Vein endothelial cell (primary cell): ENCODE measurements around the gene HYAL2. TPM values are rescaled to one million over a fixed set of nuclear protein-coding genes. Genes with fewer than 3 reads are reported as not detected.

Experiments
- total RNA-seq: library from RNA; depleted of rRNA; stranded (reverse); fragments of >200 nt; gene quantifications from 2 replicates; pipeline ENCODE4 v1.2.3, GENCODE V29; 2012

Gene HYAL2
- total RNA-seq, 1 donor: 661 TPM

Other genes with a start within 250 kb of the HYAL2 start
- 151 and 189 TPM in 2 replicates for gene RBM5, start 233.8 kb downstream of the HYAL2 start, total RNA-seq
- gene SEMA3F, start 167.4 kb downstream of the HYAL2 start, total RNA-seq: 38.3 and 76.8 TPM in 2 replicates
- gene GNAT1, start 131.1 kb downstream of the HYAL2 start, total RNA-seq: not detected in 2 replicates
- not detected in 2 replicates for gene SLC38A3, start 117.5 kb downstream of the HYAL2 start, total RNA-seq
- 732 and 810 TPM in 2 replicates for gene GNAI2, start 86.5 kb downstream of the HYAL2 start, total RNA-seq
- 0.65 and 1.1 TPM in 2 replicates for gene SEMA3B, start 53.6 kb downstream of the HYAL2 start, total RNA-seq
- not detected in 2 replicates for gene LSMEM2, start 43.7 kb downstream of the HYAL2 start, total RNA-seq
- 127 TPM in 2 replicates for gene IFRD2, start 30.3 kb downstream of the HYAL2 start, total RNA-seq
- 11.0 and 11.8 TPM in 2 replicates for gene HYAL3, start 23.3 kb downstream of the HYAL2 start, total RNA-seq
- 10.8 and 11.1 TPM in 2 replicates for gene NAA80, start 23.3 kb downstream of the HYAL2 start, total RNA-seq
- 2.8 and 3.9 TPM in 2 replicates for gene HYAL1, start 19.2 kb downstream of the HYAL2 start, total RNA-seq
- 37.2 and 46.3 TPM in 2 replicates for gene TUSC2, start 5.5 kb upstream of the HYAL2 start, total RNA-seq
- gene RASSF1, start 18.1 kb upstream of the HYAL2 start, total RNA-seq: 12.7 and 15.1 TPM in 2 replicates
- gene ZMYND10, start 23.0 kb upstream of the HYAL2 start, total RNA-seq: 0.19 TPM in 1 of 2 replicates, not detected in the other
- gene NPRL2, start 28.0 kb upstream of the HYAL2 start, total RNA-seq: 16.6 and 21.9 TPM in 2 replicates
- 11.1 and 12.4 TPM in 2 replicates for gene CYB561D2, start 28.1 kb upstream of the HYAL2 start, total RNA-seq
- gene TMEM115, start 36.8 kb upstream of the HYAL2 start, total RNA-seq: 63.0 and 73.2 TPM in 2 replicates
- under 0.01 TPM in 1 of 2 replicates, not detected in the other for gene CACNA2D2, start 180.9 kb upstream of the HYAL2 start, total RNA-seq
- gene C3orf18, start 245.0 kb upstream of the HYAL2 start, total RNA-seq: 1.3 and 4.3 TPM in 2 replicates
- 7.8 and 9.8 TPM in 2 replicates for gene HEMK1, start 246.8 kb upstream of the HYAL2 start, total RNA-seq